Measurements from ENCODE around the gene THBS4.
A peak's percentile ranks its signal among the peaks of the same experiment; 100 is the strongest.

The THBS4 gene

DNA sequence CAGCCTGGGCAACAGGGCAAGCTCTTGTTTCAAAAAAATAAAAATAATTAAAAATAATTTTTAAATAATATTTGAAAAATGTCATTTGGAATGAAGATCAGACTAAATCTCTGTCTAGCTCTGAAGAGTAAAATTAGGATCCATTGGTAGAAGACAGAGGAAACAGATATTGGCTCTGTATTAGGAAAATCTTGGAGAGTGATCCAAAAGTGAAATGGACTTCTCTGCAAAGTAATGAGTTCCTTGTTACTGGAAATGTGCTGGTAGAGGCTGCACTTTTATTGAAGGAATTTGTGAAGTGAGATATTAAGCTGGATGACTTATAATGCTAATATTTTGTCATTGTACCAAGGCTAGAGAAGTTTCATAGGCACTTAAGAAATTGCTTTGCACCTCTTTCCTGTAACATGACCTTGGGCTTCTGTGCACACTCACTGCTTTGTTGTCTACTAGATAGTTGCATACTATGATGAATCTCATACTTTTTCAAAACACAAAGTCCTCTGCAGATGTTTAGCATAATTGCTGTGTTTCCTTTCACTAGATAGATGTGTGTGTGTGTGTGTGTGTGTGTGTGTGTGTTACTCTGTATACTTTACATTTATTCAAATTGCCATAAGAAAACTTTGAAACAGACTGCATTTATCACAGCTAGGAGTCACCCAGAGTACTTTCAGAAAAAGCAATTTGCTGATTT, 13.1 kb downstream of the THBS4 start:
- DNase-seq: no peak

DNA sequence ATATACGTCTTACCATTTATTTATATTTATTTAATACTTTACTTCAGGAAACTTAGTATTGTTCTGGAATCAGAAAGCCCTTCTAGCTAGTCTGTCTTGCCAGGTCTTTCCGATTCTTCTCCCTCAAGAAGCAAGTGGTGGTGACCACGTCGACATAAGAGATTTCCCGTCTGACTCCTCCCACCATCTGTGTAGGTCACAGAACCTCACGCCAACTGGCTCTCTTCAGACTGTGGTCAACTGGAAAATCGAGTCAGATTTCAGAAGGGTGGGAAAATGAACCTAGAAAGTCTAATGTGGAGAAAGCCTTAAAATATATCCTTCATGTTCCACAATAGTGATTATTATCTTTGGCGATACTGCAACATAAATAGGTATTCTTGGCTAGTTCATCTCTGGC, 17.3 kb downstream of the THBS4 start:
- no peak for DNase-seq

DNA sequence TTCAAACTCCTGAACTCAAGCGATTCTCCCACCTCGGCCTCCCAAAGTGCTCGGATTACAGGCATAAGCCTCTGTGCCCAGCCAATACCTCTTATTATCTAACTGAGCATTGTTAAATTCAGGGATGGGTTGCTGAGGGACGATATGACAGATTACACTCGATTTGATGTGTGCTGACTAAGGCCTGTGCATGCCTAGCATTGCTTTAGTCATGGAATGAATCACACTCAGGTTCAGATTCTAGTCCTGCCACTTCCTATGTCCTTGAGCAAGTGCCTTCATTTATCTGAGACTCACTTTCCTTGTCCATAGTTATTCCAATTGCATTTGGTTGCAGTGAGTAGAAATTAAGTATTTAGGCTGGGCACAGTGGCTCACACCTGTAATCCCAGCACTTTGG, 19.5 kb downstream of the THBS4 start:
- DNase-seq: no peak

- no peak for DNase-seq
These were observed 20.5 kb downstream of the THBS4 start for GRCh38 chr5:80055491-80056170.

- DNase-seq: no peak
These were observed 22.0 kb downstream of the THBS4 start for GRCh38 chr5:80057099-80057498.

DNA sequence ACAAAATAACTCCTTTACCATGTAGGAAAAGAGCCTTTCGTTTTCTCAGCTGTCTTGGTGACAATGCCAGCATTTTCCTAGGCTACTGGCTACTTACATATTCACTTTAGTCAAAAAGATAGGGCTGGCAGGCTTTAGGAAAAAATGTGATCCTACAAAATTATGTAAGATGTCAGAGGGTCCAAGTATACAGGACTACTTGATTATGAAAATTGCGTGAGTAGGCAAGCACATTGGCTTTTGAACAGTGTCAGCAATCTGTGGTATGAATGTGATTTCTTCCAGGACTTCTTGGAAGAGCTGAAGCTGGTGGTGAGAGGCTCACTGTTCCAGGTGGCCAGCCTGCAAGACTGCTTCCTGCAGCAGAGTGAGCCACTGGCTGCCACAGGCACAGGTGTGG, 22.8 kb downstream of the THBS4 start:
- DNase-seq: no peak

- DNase-seq: no peak
These were observed 24.3 kb downstream of the THBS4 start for GRCh38 chr5:80059354-80059980.

GRCh38 chr5:80060966-80061365, 25.8 kb downstream of the THBS4 start:
- DNase-seq: no peak

DNA sequence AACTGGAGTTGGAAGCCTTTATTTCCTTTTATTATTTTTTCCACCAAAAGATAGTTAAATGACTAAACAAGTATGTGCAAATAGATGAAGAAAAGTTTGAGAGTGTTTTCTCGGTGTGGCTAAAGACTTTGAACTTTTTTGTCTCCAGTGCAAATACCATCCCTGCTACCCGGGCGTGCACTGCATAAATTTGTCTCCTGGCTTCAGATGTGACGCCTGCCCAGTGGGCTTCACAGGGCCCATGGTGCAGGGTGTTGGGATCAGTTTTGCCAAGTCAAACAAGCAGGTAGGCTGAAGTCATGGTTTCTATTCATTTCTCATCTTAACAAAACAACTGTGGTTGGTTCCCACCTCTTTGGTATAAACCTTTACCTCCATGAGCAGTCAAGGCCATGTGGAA, 26.4 kb downstream of the THBS4 start:
- DNase-seq: no peak

GRCh38 chr5:80064124-80064523, 29.0 kb downstream of the THBS4 start:
- DNase-seq: no peak

GRCh38 chr5:80067016-80067415, 31.9 kb downstream of the THBS4 start:
- no peak for DNase-seq

DNA sequence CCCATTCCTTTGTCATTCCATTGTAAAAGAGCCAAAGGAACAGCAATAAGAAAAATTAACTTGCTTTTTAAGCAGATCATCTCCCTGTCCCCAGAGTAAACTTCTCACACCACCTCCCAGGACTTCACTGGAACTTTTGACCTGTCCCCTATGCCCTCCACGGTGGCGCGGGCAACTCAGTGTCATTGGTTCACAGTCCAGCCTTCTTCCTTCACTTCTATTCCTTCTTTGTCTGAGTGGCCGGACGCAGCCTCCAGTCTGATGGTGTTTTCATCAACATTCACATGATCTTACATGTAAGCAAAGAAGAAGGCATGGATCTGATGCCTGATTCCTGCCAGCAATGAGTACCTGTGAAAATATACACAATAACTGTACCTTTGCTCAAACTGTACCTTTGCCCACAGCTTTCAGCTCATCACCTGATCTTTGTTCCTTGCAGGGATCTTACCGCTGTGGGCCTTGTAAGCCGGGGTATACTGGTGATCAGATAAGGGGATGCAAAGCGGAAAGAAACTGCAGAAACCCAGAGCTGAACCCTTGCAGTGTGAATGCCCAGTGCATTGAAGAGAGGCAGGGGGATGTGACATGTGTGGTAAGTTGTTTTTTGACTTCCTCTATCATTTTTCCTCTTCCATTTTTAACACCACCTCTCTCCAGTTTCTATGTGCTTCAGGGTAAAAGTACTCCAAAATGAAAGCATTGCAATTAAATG, 32.5 kb downstream of the THBS4 start:
- DNase-seq: no peak

DNA sequence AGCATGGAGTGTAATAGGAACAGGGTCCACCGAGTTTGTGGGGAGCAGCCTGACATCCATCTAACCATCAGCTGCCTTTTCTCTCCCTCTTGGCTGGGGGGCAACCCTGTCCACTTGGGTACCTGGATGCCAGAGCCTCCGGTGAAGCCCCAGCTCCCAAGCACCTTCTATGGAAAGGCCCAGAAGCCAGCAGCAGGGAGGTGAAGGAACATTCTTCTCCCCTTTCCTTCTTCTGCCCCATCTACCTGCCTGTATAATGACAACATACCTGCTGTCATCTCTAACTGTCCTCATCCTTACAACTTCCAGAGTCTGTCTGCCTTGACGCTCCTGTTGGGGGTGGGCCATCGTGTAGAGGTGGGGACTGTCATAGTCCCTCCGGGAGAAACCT, 33.1 kb downstream of the THBS4 start:
- no peak for DNase-seq

DNA sequence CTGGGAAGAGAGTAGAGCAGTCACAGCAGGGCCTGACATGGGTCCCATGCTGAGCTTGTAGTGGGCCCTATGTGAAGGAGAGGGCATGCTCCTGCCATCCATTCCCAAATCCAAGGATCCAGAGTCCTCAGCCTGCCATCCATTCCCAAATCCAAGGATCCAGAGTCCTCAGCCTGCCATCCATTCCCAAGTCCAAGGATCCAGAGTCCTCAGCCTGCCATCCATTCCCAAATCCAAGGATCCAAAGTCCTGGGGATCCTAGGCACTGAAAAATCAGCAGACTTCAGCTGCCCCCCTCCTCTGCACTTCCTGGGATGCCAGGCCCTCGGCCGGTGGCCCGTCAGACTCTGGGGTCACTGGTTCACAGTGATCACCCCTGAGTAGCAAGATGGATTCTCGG, 33.6 kb downstream of the THBS4 start:
- DNase-seq: no peak

DNA sequence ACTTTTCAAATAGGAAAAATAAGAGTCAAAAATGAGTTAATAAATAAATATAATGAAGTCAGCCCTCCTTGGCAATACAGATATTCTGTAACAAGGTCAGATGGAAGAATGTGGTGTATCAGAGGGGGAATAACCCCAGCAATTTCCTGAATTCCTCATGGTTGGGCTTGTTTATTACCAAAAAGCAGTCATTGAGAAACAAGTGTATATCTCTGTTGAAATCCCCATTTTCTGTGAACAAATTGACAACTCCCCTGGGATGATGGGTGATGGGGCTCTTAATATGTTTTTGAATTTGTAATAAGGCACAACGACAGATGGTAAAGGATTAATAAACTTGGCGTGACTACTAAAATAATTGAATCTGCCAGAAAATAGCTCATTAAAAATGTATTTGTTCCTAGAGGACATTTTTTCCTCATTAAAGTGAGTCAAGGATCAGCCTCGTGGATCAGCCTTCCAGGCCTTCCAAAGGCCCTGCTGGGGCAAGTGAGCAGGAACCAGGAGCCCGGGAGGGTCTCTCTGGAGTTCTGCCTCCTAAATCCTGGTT, 34.2 kb downstream of the THBS4 start:
- DNase-seq: no peak

DNA sequence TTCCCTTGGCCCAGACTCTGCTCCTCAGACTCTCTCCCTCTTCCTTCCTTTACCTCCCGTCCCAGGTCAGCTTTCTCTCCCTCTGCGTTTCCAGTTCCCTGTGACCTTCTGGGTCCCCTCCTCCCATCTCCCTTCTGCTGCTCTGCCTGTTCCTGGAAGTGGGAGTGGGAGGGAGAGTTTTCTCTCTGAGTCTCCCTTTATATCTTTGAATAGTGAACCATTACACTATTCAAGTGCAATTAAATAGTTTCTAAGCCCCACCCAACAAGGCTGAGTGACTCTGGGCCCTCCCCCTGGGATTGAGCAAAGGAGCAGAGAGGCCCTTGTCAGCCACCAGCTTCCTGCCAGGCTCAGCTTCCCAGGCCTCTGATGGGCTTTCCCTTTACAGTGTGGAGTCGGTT, 34.8 kb downstream of the THBS4 start:
- DNase-seq: no peak

- no peak for DNase-seq
These were observed 35.3 kb downstream of the THBS4 start for GRCh38 chr5:80070338-80071056.

DNA sequence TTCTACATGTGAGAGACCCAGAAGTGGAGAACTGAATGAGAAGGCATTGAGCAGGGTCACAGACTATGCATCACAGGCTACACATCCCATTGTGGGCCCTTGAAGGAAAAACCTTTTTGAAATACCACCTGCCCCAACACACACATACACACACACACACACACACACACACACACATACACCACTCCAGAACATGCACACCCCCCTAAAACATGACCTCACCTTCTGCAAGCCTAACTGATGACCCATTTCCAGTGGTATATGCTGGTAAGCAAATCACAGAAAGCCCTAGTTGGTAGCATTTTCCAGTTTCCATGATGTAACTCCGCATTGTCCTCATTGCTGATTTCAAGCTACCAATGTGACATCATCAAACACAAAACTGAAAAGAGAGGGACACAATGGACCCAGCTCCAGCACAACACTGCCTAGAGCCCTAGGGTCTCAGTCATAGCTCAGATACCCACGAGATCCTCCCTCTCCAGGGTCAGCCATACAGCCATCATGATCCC, 36.4 kb downstream of the THBS4 start:
- no peak for DNase-seq

DNA sequence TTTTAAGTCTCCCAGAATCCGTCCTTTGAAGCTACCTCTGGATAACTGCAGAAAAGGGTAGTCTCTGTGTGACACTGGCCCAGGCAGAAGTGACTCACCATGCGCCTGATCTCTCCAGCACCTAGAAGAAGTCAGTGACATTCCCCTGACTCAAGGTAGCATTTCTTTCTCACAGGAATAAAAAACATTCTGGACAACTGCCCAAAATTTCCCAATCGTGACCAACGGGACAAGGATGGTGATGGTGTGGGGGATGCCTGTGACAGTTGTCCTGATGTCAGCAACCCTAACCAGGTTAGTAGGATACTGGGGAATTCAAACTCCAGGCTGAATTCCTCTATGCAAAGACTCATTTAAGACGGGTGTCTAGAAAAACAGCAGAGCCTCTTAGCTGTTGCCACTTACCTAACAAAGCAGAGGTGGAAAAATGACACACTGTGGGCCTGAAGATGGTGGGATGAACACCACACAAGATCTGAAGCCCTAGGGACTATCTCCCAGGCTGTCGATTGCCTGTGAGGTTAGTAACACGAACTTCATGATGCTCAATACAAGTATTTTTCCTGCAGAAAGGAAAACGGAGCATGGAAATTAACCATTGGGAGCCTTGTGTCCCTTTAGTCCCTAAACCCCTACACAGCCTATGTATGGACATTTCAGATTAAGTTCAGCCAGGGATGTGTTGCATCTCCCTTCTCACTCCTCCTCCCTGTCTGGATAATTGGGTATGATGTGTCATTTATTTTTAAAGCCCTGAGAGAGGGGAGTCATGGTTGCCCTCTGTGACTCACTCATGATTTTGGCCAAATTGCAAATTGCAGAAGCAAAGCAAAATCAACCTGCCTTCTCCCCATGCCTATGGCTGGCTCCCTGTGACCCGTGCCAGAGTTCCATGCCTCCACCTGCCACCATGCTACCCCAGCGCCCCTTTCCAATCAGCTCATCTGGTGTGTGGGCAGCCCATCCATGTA, 37.2 kb downstream of the THBS4 start:
- DNase-seq: peak in 1 of 2 donors; percentile 17

DNA sequence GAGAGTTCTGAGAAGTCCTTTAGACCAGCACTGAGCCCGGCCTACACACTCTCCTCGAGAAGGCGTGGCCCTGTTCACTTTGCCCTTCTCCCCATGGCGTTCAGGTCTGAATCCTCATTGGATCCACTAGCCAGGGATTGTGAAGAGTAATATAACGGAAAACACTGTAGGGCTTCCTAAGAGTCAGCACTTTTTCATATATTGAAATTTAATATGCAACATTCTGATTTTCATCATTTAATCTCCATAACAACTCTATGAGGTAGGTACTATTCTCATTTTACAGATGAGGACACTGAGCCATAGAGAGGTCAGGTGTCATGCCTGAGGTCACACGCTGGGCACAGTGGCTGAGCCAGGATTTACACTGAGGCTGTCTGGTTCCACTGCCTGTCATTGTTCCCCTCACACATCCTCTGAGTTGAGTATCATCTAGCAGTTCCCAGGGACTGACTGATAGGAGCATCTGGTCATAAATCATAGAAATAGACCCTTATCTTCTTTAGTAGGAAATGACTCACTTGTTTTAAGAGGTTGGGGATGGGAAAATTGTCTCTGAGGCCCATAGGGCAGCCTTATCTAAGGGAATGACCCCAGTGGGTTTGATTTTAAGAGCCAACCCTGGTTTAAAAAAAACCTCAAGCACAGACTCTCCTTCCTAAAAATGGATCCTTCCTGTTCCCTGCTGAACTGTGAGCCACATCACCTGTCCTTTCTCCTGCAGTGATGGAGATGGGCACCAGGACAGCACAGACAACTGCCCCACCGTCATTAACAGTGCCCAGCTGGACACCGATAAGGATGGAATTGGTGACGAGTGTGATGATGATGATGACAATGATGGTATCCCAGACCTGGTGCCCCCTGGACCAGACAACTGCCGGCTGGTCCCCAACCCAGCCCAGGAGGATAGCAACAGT, 41.2 kb downstream of the THBS4 start:
- DNase-seq: no peak
